ENCODE measurements around the gene LRP3.

LRP3 gene

DNA sequence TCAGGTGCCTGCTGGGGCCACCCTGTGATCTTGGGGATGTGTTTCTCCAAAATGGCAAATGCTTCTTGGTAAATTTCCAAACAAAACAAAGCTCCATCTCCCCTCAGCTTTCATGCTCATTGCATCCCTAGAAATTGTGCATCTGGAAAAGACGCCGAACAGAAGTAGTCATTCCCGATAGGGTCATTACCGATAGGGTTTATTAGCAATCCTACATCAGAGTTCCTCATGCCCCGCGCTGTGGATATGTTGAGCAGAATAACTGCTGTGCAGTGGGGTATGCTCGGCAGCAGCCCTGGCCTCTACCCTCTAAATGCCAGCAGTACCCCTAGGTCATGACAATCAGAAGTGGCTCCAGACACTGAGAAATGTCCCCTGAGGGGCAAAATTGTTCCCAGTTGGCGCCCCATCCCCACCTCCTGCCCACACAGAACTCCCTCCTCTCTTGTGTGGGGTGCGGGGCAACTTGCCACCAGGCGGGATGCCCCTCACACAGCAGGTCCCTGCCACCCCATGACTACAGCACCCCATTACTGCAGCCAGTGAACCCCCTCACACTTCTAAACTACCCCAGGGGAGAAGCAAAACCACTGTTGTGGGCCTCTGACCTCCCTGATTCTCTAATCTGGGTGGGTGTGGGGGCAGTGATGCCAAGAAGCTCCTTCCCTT is 44.5 kb downstream of the LRP3 start:
- no peak for DNase-seq (ENCODE audit: low spot score)

DNA sequence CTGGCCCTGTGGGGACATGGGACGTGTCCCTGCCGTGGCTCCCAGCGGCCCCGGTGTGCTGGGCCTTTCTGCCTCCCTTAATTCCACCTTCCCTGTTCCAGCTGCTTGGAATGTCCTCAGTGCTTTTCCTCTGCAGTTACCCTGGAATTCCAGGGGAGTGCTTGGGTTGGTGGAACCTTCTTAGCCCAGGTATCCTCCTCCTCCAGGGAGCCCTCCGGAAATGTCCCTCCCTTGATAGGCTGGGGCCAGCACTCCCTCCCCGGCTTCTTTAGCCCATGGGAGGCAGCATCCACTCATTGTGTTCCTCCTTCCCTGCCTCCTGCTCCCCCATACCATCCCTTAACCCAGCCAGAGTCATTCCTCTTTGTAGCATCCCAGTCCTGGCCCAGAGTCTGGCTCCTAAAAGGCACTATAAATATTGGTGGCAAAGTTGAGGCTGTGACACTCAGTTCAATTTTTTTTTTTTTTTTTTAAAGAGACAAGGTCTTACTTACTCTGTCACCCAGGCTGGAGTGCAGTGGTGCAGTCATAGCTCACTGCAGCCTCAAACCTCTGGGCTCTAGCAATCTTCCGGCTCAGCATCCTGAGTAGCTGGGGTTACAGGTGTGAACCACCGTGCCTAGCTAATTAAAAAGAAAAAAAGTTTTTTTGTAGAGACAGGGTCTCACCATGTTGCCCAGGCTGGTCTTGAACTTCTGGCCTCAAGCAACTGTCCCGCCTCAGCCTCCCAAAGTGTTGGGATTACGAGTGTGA is 45.3 kb downstream of the LRP3 start:
- no peak for DNase-seq (ENCODE audit: low spot score)

DNA sequence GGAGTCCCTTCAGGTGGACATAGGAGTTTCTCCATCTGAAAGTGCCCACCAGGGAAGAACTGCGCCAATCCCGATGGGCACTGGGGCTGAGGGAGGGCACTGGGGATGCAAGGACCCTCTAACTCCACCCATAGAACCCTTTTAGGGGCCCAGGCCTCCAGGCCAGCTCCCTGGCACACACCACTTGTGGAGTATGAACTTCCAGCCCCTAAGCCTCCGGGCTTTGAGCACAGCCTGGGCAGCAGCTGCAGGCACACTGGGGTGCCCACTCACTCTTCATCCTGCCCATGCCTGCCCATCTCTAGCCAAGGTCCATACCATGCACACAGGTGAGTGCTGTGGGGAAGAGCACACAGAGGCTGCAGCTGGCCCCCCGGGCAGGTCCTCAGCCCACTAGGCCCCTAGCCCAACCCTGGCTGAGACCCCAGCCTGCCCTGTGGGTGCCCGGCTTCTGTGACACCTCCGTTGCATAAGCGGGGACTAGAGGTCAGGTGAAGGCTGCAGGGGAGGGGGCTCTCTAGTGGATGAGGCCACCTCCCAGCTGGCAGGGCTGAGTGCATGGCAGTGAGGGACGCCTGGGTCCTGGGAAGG is 46.1 kb downstream of the LRP3 start:
- no peak for DNase-seq (ENCODE audit: low spot score)

DNA sequence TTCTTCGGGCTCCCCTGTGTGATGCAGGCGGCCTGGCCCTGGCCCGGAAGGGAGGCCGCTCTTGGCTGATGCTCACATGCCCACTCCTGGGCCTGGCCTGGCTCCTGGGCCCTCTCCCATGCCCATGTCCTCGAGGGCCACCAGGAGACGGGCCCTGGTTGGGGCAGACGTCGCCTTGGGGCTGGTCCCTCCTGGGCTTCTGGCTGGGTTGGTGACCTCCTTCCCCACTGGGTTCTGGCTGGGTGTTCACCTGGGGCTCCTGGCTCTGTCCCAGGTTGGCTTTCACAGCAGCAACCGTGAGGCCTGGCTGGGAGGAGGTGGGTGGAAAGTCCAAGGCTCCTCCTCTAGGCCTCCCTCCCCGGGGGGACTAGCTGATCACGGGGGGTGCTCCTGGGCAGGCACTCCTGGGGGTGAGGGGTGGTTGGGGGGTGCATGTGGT is 47.0 kb downstream of the LRP3 start:
- DNase-seq (ENCODE audit: low spot score) = no peak

DNA sequence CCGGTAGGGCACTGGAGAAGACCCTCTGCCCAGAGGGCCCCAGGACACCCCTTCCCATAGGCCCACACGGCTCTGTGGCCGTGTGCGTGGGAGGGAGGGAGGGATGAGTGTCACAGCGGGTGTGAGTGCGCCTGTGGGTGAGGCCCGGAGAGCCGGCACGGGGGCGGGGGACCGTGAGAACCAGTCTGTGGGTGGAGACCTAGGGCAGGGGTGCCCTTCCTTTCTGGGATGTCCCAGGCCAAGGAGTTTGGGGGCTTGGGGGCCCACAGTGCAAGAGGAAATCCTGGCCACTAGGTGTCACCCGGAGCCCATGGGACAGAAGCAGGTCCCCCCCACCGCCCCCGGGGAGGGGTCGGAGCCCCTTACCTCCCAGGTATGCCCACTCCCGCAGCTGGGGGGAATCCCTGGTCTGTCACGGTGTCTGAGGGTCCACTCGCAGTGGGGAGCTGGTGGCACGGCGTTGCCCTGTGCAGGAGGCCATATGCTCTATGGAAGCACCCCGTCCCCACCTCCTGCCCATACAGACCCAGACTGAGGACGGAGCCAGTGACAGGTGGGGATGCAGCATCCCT is 47.5 kb downstream of the LRP3 start:
- no peak for DNase-seq (ENCODE audit: low spot score)

DNA sequence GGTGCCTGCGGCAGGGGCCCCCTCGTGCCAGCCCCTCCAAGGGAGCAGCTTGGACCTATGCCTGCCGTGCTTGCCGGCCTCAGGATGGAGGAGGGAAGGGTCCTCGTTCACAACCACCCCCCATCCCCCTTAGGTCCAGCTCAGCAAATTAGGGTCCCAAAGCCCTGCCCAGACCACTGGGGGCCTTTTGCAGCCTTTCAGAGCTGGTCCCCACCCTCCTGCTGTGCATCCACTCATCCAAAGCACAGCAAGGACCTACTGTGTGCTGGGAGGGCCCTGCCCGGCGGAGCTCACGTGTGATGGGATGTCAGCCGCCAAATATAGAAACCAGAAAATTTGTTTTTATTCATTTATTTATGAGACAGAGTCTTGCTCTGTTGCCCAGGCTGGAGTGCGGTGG is 48.0 kb downstream of the LRP3 start:
- no peak for DNase-seq (ENCODE audit: low spot score)

DNA sequence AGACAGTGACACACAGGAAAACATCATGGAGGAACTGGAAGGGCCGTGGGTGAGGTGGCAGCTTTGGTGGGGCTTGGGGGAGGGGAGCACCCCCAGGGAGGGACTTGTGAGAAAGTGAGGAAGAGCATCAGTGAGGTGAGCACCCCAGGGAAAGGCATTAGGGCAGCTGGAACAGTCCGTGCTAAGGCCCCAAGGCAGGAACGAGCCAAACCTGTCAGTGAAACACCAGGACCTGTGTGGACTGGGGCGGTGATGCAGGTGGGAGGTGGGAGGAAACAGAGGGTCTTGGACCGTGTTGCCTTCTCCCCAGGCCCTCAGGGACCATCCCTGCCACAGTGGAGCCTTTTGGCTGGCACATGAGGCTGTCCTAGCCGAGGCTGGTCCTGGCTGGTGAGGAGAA is 48.8 kb downstream of the LRP3 start:
- no peak for DNase-seq (ENCODE audit: low spot score)

DNA sequence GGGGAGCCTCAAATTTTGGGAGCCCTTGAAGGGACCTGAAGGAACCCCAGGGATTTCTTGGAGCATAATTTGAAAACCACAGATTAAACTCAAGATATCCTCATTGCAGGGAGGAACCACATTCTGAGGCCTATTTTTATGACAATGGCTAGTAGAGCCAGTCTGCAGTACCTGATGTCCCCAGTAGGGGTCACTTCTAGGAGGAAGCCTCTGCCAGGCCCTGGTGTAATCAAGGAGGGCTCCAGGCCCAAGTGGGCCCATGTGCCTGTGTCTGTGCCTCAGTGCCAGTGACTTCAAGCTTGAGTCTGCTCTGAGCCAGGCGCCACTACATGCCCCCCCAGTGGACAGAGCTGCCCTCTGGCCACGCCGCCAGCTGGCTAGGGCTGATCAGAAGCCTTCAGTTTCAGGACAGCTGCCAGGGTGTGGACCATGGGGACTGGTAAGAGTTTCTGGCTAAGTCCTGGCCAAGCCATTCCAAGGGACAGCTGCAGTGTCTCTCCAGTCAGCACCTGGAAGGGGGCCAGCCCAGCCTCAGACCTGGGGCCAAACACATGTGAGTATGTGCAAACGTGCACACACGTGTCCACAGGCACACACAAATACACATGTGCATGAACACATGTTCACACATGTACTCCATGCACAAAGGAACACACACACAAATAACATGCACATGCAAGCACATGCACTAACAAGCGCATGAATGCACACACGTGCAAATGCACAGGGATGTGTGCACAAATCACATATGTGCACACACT is 52.0 kb downstream of the LRP3 start:
- DNase-seq (ENCODE audit: low spot score) = no peak

DNA sequence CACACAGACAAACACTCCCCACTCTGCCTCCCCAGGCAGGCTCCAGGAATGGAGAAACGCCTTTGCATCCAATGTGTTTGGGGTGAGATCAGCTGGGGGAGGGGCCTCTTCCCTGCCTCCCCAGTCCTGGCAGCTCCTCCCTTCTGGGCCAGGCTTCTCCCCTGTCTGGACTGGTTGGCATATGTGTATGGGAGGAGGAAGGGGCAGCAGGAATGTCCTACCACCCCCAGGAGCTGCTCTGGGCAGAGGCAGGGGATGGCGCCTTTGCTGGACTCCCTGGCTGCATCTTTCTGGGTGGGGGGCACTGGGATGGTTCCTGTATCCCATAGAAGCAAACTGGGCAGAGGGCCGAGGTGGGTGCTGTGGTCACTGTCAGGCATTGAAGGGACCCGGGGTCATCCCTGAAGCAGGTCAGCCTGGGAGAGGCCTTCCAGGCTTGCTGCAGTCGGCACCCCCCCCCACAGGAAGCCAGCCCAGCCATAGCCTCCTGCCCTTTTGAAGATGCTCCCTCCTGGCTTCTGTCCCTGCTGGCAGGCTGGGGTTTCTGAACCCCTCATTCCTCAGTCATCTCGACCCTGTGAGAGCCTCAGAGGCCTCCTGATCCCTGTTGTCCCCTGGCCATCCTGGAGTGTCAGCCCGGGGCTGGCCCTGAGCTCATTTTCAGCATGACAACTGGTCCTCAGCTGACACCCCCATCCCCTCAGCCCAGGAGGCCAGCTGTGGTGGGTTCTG is 52.7 kb downstream of the LRP3 start:
- DNase-seq (ENCODE audit: low spot score) = no peak

DNA sequence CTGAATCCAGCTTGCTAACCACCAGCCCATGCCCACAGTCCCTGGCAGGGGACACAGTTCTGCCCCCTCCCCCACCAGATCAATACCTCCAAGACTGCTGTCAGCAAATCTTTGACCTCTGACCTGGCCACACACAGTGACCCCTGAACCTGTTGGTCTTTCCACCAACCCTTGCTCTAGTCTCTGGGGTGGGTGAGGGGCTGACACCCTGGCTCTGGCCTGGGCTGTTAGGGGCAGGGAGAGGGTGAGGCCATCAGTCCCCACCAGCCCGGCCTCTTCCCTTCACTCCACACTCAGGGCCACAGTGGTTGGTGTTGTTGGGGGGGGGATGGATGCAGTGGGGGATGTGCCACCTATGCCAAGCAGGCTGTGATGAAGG is 53.3 kb downstream of the LRP3 start:
- DNase-seq (ENCODE audit: low spot score) = no peak

DNA sequence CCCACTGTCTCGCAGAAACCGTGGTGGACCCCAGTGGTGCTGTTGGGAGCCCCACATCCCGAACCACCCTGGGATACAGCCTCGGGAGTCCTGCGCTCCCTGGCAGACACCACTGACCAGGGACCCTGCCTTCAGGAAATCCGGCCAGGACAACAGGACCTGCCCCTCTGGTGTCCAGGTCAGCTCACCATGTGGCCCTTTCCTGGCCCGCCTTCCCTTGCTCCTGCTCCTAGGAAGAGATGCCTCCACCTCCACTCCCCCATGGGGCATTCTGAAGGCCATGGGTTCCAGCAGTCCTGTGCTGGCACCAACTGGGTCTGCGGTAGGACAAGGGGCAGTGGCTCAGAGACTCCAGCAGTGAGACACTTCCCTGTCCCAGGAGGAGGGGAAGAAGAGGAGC is 54.0 kb downstream of the LRP3 start:
- DNase-seq (ENCODE audit: low spot score) = no peak

DNA sequence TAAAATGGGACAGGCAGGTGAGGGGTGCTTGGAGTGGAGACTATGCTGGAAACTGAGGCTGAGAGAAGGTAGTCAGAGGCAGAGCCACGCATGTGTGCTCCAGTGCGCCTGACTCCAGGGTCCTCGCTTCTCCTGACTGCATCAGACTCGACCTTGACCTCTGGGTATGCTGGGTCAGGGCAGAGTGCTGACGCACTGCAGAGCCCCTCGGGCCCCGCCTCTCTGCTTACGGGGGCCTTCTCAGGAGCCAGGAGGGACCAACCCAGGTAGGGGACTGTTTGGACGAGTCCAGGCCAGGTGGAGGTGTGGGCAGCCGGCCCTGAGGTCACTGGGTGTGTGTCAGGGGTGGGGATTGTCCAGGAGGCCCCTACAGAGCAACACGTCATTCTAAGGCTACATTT is 54.4 kb downstream of the LRP3 start:
- DNase-seq (ENCODE audit: low spot score) = no peak

DNA sequence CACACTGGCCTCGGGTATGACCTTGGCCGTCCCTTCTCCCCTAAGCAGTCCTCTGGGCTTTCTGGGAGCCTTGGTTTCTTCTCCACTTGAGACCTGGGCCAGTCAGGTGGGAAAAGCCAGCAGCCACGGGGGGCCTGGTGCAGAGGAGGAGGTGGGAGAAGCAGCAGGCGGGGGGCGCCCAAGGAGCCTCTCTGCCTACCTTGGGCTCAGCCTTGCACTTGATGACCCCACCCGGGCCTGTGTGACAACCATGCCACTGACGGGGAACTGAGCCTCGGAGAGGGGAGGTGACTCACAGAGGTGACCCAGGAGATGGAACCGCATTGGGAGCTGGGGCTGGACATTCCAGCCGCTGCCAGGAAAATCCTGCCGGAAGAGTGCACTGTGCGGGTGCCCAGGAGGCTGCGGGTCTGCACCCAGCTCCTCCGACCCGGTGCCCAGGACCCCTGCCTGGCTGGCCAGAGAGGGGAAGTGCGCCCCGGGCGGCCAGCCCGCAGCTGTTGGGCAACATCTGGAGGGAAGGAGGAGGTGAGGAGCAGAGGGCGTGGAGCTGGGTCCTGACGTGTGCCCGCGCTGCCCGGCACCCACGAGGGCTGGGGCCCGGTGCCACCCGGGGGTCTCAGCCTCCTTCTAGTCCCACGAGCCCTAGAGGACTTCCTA is 55.0 kb downstream of the LRP3 start:
- no peak for DNase-seq (ENCODE audit: low spot score)

DNA sequence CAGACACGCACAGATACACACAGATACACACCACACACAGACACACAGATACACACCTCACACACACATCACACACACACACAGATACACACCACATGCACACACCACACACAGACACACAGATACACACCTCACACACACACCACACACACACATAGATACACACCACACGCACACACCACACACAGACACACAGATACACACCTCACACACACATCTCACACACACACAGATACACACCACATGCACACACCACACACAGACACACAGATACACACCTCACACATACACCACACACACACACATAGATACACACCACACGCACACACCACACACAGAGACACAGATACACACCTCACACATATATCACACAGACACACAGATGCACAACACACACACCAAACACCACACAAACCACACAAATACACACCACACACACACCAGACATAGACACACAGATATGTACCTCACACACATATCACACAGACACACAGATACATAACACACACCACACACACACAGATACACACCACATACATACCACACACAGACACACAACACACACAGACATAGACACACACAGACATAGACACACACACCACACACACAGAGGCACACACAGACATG is 55.7 kb downstream of the LRP3 start:
- no peak for DNase-seq (ENCODE audit: low spot score)

DNA sequence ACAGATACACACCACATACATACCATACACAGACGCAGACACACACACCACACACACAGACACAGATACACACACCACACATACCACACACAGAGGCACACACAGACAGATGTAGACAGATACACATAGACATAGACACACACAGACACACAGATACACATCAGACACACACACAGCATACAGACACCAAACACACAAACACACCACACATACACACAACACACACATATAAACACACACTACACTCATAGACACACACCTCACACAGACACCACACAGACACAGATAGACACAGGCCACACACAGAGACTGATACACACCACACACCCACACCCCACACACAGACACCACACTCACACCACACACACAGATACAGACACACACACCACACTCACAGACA is 56.4 kb downstream of the LRP3 start:
- DNase-seq (ENCODE audit: low spot score) = no peak

DNA sequence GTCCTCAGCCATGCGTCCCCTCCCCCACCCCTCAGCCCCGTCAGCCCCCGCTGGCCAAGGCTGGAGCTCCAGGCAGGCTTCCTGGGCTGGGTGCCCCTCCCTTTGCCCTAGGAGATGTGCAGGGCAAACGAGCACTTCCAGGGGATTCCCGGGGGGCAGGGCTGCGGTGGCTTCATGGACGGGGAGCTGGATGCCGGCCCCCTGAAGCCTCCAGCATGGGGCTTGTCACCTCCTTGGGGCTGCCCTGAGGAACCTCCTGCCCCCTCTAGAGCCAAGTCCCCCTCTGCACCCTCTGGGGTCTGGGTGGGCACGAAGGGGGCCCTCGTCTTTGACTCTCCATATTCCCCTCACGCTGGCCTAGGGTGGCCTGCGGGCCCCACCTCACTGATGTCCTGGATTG is 56.9 kb downstream of the LRP3 start:
- no peak for DNase-seq (ENCODE audit: low spot score)

DNA sequence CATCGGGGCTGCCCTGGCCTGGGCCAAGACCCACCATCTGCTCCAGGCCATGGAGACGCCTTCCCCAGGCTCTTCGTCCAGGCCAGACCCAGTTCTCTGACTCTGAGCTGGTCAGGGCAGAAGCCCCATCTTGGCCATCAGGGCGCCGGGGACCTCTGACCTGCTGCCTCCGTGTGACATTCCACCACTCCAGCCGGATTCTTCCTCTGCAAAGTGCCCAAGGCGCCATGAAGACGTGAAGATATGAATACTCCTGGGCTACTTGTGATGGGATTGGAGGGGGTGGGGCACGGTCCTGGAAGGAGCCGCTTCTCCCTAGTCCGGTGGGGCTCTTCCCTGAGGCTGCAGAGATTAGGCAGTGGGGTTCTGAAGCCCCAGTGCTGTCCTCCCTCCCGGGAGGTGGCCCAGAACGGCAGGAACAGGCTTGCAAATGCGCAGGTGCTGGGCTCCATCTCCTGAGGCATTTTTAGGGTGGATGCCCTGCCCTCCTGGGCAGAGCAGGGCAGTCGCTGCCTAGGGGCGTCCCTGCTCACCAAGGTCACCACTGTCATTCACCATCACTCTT is 57.5 kb downstream of the LRP3 start:
- DNase-seq (ENCODE audit: low spot score) = no peak

DNA sequence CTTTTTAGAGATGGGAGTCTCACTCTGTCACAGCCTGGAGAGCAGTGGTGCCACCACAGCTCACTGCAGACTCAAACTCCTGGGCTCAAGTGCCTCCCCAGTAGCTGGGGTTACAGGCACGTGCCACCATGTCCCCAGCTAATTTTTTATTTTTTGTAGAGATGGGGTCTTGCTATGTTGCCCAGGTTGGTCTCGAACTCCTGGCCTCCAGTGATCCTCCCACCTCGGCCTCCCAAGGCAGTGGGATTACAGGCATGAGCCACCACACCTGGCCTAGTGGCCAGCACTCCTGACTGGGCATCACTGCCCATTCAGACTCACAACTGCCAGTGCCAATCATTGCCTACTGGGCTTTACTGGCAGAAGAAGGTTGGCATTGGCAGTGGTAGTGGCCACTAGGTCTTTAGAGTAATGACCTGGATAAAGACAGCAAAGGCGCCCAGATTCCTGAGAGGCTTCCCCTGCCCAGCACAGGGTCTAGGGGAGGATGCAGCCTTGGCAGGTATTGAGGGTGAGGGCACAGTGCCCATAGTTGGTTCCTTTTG is 58.4 kb downstream of the LRP3 start:
- DNase-seq (ENCODE audit: low spot score) = no peak

DNA sequence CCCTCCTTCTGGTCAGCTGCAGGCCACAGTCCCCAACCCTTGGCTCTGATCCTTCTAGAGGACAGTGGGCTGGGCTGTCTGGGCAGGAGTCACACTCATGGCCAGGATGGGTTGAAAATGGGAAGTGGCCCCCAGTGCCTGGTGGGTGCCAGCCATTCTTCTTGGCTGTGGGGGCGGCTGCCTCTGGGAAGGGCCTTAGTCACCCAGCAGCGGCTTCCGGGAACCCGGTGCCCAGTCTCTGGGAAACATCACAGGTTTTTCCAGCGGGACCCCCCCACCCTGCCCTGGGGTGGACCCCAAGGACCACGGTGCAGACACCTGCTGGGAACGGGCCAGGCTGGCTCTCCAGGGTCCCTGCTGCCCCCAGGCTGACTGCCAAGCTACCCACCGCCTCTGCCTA is 58.8 kb downstream of the LRP3 start:
- no peak for DNase-seq (ENCODE audit: low spot score)

DNA sequence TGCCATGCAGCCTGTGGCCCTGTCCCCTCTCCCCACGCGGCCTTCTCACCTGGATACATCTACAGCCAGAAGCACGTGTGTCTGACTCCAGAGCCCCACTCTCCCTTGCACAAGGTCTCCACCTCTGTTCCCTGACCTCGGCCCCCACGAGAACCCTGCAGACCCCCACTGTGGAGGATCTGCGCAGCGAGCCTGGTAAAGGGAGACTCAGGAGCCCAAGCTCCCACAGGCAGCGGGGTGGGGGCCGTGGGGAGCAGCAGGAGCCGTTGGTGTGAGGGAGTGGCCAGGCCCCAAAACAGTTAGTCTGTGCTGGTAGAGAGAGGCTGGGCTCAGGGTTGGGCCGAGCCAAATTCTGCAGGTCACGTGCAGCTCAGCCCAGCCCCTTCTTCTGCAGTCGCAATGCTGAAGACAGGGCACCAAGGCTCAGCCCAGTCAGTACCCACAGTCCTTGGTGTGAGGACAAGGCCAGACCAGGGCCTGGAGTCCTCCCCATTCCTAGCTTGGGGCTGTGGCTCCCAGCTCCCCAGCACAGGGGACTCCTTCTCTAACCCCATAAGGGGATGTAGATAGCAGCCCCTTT is 60.2 kb downstream of the LRP3 start:
- no peak for DNase-seq (ENCODE audit: low spot score)

All from AG08396 (cell line).